CD4-positive, alpha-beta T cell treated with Interleukin-21 for 1 hour (primary cell): ENCODE measurements around the gene AGRN.
"Not testable (repeated sequence)": the region's sequence is repeated elsewhere in the genome, so short reads cannot be mapped to it uniquely, and the experiment has no call there.

Experiments used
- DNase-seq: peaks from one replicate; pipeline ENCODE4 v3.0.0-alpha.2; 2020

AGRN gene

DNA sequence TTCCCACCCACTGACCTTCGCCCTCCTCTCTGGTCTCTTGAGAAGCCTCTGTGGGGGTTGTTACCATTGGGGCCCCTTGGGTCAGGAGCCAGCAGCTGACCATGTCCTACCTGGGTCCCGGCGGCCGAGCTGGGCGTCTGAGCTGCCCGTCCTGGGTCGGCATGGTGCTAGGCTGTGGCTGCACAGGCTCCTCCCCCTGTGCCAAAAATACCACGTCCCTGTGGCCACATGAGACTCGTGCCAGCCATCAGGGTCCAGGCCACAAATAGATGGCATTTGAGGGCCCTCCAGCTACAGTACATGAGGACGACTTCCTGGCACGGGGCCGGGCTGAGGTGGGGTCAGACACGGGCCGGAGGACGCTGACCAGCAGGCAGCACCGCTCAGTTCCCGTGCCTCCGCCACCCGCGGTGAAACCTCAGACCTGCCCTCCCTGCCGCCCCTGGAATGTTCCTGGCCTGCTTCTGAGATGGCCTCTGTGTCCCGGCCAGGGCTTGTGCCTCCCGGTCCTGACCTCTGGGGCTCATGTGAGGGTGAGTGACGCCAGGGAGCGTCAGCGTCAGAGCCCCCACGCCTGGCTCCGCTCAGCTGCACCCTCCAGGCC is 37.9 kb upstream of the AGRN start, which contains the start of gene PERM1:
PERM1 (minus strand) TSS at position 139 of the 604 bp plus-strand sequence. CDS start 1,064 bp downstream, outside the sequence.
- no peak for DNase-seq

DNA sequence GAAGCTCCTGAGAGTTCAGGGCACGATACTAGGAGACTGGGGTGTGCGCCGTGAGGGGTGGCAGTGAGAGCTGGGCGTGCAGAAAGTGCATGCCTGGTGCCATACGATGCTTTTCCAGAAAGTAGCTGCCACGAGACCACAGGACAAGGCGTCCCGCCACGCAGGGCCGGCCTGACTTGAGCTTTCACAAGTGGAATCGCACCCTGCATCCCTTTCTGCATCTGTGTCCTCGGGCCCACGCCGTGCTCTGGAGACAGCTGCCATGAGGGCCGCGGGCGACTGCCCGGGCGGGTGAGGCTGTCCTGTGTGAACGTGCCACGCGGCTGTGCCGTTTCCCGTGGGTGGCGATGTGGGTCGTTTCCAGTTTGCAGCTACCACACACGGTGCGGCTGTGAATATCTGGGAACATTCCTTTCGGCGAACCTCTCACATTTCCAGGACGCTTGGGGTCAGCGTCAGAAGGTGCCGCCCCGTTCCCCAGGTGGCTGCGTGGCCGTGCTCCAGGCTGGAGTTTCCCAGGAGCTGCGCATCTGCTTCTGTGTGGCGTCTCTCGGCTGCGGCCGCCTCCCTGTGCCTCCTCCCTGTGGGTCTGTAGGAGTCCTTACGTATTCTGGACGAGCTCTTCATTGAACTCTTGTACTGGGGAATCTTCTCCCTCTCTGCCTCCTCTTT is 37.0 kb upstream of the AGRN start:
- DNase-seq, result no peak

DNA sequence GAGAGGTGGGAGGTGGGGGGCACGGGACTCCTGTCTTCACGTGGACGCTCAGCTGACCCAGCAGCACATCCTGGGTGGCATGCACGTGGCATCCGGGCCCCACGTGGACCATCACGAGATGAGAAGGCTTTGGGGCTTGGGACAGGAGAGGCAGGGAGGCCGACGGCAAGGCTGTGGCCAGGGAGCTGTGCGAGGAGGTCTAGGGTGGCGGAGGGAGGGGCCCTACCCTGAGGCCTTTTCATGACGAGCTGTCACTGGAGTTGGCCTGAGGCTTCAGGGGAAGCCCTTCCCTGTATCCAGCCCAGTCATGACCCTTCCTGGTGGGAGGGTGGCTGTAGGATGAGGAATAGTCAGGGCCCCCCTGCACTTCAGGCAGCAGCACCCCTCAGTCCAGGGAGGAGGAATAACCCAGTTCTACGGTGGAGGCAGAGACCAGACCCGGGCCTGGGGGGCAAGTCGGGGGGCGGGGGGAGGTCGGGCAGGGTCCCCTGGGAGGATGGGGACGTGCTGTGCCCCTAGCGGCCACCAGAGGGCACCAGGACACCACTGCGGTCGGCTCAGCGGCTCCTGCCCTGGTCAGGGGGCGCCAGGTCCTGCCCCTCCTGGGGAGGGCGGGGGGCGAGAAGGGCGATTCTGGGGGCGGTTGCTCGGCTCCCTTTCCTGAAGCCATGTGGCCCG is 36.0 kb upstream of the AGRN start:
- peak; percentile 56 for DNase-seq

DNA sequence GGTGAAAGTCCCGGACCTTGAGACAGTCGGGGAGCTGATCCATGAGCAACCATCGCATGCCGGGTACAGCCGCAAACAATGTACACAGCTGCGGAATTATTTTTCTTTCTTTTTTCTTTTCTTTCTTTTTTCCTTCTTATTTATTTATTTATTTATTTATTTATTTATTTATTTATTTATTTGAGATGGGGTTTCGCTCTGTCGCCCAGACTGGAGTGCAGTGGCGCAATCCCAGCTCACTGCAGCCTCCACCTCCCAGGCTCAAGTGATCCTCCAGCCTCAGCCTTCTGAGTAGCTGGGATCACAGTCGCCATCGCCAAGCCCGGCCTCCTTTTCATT is 35.5 kb upstream of the AGRN start:
- no peak for DNase-seq

DNA sequence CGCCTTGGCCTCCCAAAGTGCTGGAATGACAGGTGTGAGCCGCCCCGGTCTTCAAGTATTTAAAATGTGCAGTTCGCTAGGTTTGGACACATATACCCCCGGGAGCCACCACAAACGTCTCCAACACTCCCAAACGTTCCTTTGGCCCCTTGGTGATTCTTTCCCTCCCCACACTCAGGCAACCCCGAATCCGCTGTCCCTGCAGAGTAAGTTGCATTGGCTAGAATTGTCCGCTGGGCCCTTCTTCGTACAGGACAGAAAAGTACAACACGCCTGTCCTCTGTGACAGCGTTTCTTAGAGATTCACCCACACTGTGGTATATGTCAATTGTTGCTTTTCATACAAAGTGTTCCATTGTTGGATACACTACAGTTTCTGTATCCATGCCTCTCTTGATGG is 34.8 kb upstream of the AGRN start:
- no peak for DNase-seq

DNA sequence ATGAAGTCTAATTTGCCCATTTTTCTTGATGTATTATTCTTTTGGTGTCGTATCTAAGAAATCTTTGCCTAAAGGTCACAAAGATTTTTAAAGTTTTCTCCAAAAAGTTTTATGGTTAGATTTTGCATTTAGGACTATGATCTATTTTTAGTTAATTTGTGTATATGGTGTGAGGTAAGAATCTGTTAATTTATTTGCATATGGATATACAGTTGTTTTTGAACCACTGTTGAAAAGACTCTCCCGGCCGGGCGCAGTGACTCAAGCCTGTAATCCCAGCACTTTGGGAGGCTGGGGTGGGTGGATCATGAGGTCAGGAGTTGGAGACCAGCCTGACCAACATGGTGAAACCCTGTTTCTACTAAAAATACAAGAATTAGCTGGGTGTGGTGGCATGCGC is 31.9 kb upstream of the AGRN start:
- not testable (repeated sequence) for DNase-seq

DNA sequence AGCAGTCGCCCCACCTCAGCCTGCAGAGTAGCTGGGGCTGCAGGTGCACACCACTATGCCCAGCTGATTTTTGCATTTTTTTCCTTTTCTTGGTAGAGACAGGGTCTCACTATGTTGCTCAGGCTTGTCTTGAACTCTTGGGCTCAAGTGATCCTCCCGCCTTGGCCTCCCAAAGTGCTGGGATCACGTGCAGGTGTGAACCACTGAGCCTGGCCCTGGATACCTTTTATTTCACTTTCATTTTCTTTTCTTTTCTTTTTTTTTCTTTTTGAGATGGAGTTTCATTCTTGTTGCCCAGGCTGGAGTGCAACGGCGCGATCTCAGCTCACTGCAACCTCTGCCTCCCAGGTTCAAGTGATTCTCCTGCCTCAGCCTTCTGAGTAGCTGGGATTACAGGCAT is 28.6 kb upstream of the AGRN start:
- not testable (repeated sequence) for DNase-seq

DNA sequence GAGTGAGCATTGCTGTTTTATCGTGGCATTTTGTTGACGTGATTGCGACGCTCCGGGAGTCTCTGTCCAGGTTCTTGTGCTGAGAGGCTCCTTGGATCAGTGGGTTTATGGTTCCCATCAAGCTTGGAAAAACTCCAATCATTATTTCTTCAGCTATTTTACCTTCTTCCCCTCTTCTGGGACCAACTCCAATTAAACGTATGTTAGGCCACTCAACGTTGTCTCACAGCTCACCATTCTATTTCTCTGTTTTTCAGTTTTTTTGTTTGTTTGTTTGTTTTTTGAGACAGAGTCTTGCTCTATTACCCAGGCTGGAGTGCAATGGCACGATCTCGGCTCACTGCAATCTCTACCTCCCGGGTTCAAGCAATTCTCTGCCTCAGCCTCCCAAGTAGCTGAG is 28.0 kb upstream of the AGRN start:
- no peak for DNase-seq

DNA sequence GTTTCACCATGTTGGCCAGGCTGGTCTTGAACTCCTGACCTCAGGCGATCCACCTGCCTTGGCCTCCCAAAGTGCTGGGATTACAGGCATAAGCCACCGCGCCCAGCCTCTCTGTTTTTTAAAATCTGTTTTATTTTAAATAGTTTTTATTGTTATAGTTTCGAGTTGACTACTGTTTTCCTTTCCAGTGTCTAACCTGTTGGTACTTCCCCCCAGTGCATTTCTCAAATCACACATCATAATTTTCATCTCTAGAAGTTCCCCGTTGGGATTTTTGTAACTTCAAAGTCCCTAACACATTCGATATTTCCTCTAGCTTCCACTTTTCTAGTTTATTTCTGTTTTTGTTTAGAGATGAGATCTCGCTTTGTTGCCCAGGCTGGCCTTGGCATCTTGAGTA is 27.6 kb upstream of the AGRN start:
- DNase-seq, result no peak

DNA sequence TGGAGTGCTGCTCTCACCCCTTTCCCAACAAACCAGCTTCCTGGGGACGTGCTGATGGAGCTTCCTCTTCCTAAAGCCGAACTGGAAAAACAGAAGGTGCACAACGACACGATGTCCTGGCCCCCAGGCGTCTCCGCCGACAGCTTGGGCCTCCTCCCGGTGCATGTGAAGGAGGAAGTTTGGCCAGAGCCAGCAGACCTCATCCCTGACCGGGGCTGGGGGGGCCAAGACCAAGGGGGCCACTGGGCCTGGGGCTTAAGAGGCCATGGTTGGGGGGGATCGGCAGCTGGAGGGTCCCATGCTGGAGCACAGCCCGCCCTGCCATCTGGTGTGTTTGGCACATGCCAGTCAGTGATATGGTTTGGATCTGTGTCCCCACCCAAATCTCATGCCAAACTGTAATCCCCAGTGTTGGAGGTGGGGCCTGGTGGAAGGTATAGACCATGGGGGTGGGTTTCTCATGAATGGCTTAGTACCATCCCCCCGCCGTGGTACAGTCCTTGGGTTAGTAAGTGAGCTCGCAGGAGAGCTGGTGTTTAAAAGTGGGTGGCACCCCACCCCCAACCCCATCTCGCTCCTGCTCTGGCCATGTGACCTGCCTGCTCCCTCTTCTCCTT is 26.4 kb upstream of the AGRN start:
- no peak for DNase-seq

DNA sequence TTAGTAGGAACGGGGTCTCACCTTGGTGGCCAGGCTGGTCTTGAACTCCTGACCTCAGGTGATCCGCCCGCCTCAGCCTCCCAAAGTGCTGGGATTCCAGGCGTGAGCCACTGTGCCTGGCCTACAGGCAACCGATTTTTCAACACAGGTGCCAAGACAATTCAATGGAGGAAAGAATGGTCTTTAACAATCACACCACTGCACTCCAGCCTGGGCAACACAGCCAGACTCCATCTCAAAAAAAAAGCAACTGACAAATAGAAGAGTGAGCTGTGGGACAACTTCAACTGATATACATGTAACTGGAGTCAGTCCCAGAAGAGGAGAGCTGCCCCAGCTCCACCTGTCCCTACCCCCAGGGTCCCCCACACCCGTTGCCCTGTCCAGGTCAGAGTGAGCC is 25.4 kb upstream of the AGRN start:
- not testable (repeated sequence) for DNase-seq

DNA sequence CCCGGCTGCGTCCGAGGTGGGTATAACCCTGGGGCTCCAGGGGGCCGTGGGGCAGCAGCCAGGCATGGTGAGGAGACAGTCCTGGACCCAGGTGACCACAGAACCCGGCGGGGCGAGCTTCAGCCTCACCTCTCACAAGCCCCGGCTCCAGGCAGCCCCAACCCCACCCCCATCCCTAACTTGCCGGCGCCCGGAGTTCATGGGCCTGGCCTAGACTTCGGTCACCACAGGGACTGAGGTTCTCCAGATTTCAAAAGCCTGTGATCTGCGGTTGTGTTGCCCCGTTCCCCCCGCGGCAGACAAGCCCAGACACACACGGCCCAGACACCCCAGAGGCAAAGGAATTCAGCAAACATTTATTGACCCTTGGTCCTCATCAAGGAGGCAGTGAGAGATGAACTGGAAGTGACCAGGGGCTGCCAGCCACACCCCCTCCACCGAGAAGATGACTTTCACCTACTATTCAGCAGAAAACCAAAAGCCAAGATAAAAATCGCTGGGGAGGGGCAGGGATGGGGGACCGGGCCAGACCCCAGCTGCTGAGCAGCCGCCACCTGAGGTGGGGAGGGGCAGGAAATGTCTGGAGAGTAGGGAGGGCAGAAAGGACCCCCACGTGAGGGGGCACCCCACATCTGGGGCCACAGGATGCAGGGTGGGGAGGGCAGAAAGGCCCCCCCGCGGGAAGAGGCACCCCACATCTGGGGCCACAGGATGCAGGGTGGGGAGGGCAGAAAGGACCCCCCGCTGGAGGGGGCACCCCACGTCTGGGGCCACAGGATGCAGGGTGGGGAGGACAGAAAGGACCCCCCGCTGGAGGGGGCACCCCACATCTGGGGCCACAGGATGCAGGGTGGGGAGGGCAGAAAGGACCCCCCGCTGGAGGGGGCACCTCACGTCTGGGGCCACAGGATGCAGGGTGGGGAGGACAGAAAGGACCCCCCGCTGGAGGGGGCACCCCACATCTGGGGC is 24.0 kb upstream of the AGRN start:
- DNase-seq, result no peak

DNA sequence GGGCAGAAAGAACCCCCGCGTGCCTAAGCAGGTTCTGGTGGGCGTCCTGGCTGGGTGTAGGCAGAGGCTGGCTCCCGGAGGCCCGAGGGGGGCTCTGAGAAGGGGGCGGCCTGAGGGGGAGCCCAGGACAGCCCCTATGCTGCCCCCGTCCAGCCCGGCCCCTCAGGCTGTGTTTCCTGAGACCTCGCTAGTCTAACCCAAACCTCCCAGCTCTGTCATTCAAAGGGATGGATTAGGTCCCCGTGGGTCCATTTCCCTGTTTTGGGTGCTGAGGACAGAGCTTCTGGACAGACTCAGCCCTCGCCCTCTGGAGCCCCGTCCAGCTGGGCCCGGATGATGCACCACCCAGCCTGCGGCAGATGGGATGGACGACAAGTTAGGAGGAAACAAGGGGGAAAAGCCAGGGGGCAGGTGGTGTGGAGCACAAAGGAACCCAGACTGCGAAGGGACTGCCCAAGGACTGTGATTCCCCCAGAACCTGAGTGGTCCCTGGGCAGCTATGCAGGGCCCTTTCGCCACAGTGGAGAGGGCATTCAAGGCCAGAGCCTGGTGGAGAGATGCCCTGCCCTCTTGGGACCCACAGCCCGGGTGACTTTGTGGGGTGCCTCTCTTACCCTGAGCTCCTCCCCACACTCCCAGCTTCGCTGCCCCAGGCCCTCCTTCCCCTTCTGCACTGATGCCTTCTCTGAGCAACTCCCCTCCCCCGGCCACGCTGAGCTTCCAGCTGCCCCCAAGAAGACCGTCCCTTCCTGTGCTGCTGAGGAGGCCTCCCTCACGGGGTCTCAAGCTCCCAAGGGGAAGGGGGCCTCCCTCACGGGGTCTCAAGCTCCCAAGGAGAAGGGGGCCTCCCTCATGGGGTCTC is 22.8 kb upstream of the AGRN start:
- DNase-seq, result no peak

DNA sequence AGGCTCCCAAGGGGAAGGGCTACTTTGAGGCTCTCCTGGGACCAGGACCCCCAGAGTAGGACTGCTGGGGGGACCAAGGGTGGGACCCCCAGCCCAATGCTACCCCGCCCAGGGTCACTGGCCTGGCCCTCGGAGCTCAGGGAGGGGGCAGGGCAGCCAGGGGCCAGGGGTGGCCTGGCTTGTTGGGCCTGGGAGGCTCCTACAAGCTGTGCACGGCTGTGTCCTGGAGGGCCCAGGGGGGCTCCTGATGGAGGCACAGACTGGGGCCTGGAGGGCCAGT is 22.3 kb upstream of the AGRN start:
- no peak for DNase-seq

DNA sequence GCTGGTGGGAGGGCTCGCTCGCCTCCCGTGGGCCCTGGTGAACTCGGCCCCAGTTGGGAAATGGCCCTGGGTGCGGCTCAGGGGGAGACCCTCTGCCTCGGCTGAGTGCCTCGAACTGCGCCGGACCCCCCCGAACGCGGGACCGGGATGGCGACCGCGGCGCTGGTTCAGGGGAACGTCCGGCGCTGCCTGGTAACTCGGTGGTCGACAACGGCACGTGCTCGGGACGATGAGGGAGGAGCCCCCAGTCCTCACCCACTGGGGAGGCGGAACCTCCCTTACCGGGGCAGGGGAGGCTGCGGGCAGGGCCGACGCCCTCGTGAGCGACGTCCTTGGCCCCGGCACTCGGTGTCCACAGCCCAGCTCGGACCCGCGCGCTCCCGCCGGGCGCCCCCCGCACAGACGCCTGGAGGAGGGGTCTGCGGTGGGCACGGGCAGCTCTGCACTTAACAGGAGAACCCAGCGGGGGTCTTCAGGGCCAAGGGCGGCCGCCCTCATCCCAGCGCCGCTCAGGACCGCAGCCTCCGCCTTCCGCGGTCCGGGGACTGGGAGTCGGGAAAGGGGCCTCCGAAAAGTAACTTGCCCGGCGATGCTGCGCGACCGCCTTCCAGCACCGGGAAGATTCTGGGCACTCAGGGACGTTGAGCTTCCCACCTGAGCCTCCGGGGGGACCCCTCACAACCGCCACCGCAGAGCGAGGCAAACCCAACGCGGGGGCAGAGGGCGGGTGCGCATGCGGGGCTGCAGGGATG is 21.8 kb upstream of the AGRN start:
- DNase-seq, result no peak

DNA sequence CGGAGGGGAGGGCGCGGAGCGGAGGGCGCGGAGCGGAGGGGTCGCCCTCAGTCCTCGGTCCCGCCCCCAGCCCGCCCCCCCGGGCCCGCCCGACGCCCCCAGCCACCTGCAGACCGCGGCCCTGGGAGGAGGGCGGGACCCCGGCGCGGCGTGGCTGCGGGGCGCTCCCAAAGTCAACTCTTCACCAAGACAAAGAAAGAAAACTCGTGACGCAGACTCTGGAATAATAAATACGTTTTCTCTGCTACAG is 21.2 kb upstream of the AGRN start:
- DNase-seq, result no peak

DNA sequence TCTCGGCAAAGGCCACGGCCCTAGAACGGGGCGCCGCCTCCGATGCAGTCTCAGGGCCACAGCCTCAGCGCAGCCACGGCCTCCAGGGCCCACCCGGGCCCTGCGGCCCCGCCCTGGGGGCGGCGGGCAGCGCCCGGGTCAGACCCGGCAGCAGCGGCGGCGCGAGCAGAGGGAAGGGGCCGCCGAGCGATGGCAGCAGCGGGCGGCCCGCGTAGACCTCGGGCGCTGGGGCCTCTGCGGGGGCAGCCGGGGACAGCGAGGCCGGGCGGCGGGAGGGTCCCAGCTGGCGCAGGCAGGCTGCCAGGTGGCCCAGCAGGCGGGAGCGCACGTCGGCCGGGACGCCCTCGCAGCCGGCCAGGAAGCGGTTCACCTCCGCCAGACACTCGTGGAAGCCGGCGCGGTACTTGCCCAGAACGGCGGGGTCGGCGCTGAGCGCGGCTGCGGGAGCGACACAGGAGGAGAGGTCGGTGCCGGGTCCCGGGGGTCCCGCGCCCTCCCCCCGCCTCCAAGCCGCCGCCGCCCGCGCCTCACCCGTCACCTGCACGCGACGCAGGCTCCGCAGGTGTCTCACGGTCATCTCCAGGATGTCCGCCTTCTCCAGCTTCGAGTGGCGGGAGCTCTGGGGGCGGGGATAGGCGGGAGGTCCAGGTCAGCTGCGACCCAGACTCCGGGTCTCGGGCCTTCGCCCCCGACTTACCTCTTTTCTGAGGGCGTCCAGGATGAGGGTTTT is 20.8 kb upstream of the AGRN start:
- no peak for DNase-seq

DNA sequence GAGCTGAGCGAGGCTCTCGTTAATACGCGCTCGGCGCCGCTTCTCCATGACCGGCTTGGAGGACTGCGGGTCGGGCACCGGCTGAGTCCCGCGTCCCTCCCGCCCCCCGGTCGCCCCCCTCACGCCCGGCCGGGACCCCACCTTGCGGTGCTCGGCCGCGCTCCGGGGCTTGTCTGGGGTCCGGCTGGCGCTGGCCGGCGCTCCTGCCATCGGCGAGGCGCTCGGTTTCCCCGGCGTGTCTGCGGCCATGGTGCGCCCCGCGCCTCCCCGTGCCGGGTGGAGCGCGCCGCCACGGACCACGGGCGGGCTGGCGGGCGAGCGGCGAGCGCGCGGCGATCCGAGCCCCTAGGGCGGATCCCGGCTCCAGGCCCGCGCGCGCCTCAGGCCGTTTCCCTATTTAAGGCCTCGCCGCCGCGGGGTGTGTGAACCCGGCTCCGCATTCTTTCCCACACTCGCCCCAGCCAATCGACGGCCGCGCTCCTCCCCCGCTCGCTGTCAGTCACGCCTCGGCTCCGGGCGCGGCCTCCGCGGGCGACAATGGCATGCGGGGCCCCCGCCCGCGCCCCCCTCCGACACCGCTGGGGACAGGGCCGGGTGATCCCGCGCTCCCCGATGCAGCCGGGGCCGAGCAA is 20.1 kb upstream of the AGRN start, which contains the start of gene HES4:
HES4 (minus strand) TSS at position 373 of the 632 bp plus-strand sequence; CDS start at position 249, 124 bp downstream.
- DNase-seq, result peak; percentile 67

DNA sequence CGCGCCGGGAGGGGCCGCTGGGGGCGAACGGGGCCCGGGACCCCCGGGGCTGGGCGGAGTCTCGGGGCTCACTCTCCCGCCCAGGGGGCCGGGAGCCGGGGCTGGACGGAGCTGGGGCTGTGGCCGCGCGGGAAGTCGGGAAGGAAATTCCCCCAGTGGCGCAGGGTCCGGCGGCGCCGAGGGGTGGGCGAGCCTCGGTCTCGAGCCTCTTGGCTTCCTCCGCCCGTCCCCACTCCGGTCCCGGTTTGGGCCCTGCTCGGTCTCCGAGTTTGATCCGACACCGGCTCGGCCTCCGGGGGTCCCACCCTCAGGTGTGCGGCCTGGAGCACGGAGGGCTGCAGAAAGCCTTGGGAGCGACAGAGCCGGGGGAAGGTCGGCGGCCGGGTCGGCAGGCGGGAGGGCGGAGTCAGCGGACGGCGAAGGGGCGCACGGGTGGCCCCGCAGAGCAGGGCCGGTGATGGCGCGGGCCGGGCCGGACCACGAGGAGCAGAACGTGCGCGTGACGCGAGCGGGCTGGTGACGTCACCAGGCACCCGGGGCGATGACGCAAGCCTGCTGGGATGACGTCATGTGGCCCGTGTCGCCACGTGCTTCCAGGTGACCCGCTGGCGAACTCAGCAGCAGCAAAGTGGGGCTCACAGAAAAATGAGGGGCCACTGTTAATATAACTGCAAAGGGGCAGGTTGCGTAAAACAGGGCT is 19.4 kb upstream of the AGRN start:
- peak; percentile 77 for DNase-seq
